Neuronal stem cell (in vitro differentiated cells): Measurements from ENCODE around the gene SPAST.

ENCODE experiments used
- DNase-seq: peaks from one replicate; pipeline ENCODE4 v3.0.0-alpha.2; 2013; ENCODE audit warnings: low spot score
- H2AFZ ChIP-seq: one replicate; pipeline ENCODE4 v1.6.1; 2013; ENCODE audit warnings: mild to moderate bottlenecking, low read length, inconsistent platforms
- H2AK5ac ChIP-seq: 2 replicates; pipeline ENCODE4 v1.6.1; 2013; ENCODE audit warnings: low read depth, mild to moderate bottlenecking, inconsistent platforms, low read length, moderate library complexity, mixed read lengths
- H2BK120ac ChIP-seq: 2 replicates; pipeline ENCODE4 v1.6.1; 2013; ENCODE audit warnings: low read depth, mild to moderate bottlenecking, inconsistent platforms, low read length, moderate library complexity, mixed read lengths
- H2BK12ac ChIP-seq: one replicate; pipeline ENCODE4 v1.6.1; 2013; ENCODE audit warnings: low read length, inconsistent platforms
- H2BK15ac ChIP-seq: 2 replicates; pipeline ENCODE4 v1.6.1; 2013; ENCODE audit warnings: mild to moderate bottlenecking, low read length, inconsistent platforms, mixed read lengths
- H2BK5ac ChIP-seq: one replicate; pipeline ENCODE4 v1.6.1; 2013; ENCODE audit warnings: inconsistent platforms, mild to moderate bottlenecking, low read length, moderate library complexity
- H3K14ac ChIP-seq: one replicate; pipeline ENCODE4 v1.6.1; 2013; ENCODE audit warnings: low read length, inconsistent platforms
- H3K18ac ChIP-seq: 2 replicates; pipeline ENCODE4 v1.6.1; 2013; ENCODE audit warnings: low read length, inconsistent platforms
- H3K23ac ChIP-seq: 2 replicates; pipeline ENCODE4 v1.6.1; 2013; ENCODE audit warnings: low read depth, mild to moderate bottlenecking, mixed read lengths, low read length, inconsistent platforms; ENCODE audit not compliant: poor library complexity
- H3K27ac ChIP-seq: replicated peaks from 3 replicates; pipeline ENCODE4 v1.5.1; 2013; ENCODE audit warnings: low read length, inconsistent platforms
- H3K27me3 ChIP-seq, 3 experiments: 2 replicates each; pipeline ENCODE4 v1.6.1; 2013; ENCODE audit warnings: low read length in 3 of 3, mild to moderate bottlenecking in 2 of 3, inconsistent platforms in 1 of 3, low read depth in 1 of 3, mixed read lengths in 1 of 3, moderate library complexity in 1 of 3; ENCODE audit not compliant: control insufficient read depth in 3 of 3, insufficient read depth in 3 of 3
- H3K36me3 ChIP-seq, 2 donors: replicated peaks in 1 of 2; 2 replicates each; pipeline ENCODE4 v1.6.1; 2013; ENCODE audit warnings: low read length in 2 of 2; ENCODE audit not compliant: control insufficient read depth in 2 of 2, insufficient read depth in 2 of 2
- H3K4ac ChIP-seq: 2 replicates; pipeline ENCODE4 v1.6.1; 2013; ENCODE audit warnings: inconsistent platforms, mild to moderate bottlenecking, low read length, moderate library complexity
- H3K4me1 ChIP-seq, 2 donors: 1 replicate in 1 of 2; 2 replicates in 1 of 2; pipeline ENCODE4 v1.6.1; 2013; ENCODE audit warnings: low read length in 2 of 2, low read depth in 1 of 2; ENCODE audit not compliant: control insufficient read depth in 2 of 2, insufficient read depth in 1 of 2
- H3K4me2 ChIP-seq: one replicate; pipeline ENCODE4 v1.6.1; 2013; ENCODE audit warnings: mild to moderate bottlenecking, low read length, inconsistent platforms; ENCODE audit not compliant: insufficient read depth, poor library complexity, severe bottlenecking
- H3K4me3 ChIP-seq, 2 donors: 2 replicates each; pipeline ENCODE4 v1.5.1; 2013; ENCODE audit warnings: low read length in 2 of 2, mild to moderate bottlenecking in 2 of 2, inconsistent platforms in 1 of 2, moderate library complexity in 1 of 2
- H3K79me1 ChIP-seq: one replicate; pipeline ENCODE4 v1.6.1; 2013; ENCODE audit warnings: low read depth, mild to moderate bottlenecking, inconsistent platforms, low read length, moderate library complexity
- H3K9ac ChIP-seq: one replicate; pipeline ENCODE4 v1.6.1; 2013; ENCODE audit warnings: mild to moderate bottlenecking, low read depth, low read length, inconsistent platforms; ENCODE audit not compliant: poor library complexity
- H3K9me3 ChIP-seq, 2 donors: replicated peaks in 1 of 2; 2 replicates each; pipeline versions ENCODE3 to v1.6.1; 2013; ENCODE audit warnings: low read length in 2 of 2, mild to moderate bottlenecking in 2 of 2, inconsistent platforms in 1 of 2, low read depth in 1 of 2, mixed read lengths in 1 of 2, moderate library complexity in 1 of 2; ENCODE audit not compliant: control insufficient read depth in 2 of 2, insufficient read depth in 1 of 2
- H4K8ac ChIP-seq: one replicate; pipeline ENCODE4 v1.6.1; 2013; ENCODE audit warnings: low read depth, mild to moderate bottlenecking, inconsistent platforms, low read length, moderate library complexity
- H4K91ac ChIP-seq: one replicate; pipeline ENCODE4 v1.6.1; 2013; ENCODE audit warnings: low read length, low read depth, mild to moderate bottlenecking, inconsistent platforms; ENCODE audit not compliant: poor library complexity
- WGBS, 2 donors: extraction: QIAGEN DNeasy Blood & Tissue Kit; methylation state at CpG; one replicate each; pipeline ENCODE4 v1.1.7; 2013; ENCODE audit warnings: missing lambda C conversion rate in 2 of 2, mixed read lengths in 1 of 2; ENCODE audit not compliant: insufficient read length in 2 of 2, insufficient replicate concordance in 1 of 2; ENCODE audit errors: extremely low coverage in 2 of 2; 5-methylcytosine and 5-hydroxymethylcytosine counted together

The SPAST gene

GRCh38 chr2:32124660-32125059 lies 61.3 kb downstream of the SPAST start:
- Histone ChIP-seq H4K8ac (no peak overlapping the region), H3K4me3 (no peak overlapping the region), H3K9ac (no peak overlapping the region), H4K91ac (no peak overlapping the region), H3K27ac (no peak overlapping the region), H3K4ac (no peak overlapping the region), H2AFZ (no peak overlapping the region), H2BK15ac (no peak overlapping the region), H3K9me3 (no peaks in the 10 kb centered on the region), H3K4me2 (no peak overlapping the region), H2BK120ac (no peak overlapping the region), H3K27me3 (no peaks in the 10 kb centered on the region), H3K18ac (no peak overlapping the region), H2BK5ac (no peak overlapping the region), H2AK5ac (no peak overlapping the region), H2BK12ac (no peak overlapping the region), H3K79me1 (no peaks in the 10 kb centered on the region), H3K14ac (no peak overlapping the region), H3K23ac (no peak overlapping the region), H3K36me3 (peaks cover 2 to 56% of the 10 kb centered on the region in 2 donors), H3K4me1 (no peaks in the 10 kb centered on the region)
- no peak for DNase-seq

GRCh38 chr2:32128636-32129035 lies 65.3 kb downstream of the SPAST start:
- no peaks in the 10 kb centered on the region for H3K27me3 ChIP-seq
- H3K4me2 ChIP-seq, result no peak overlapping the region
- no peak overlapping the region for H3K4me3 ChIP-seq
- no peak overlapping the region for H4K8ac ChIP-seq
- no peak overlapping the region for H2BK5ac ChIP-seq
- H2AK5ac ChIP-seq, result no peak overlapping the region
- WGBS, 2 donors, result no CpG with 5 or more reads among the region's 1 CpG
- H3K27ac ChIP-seq, result no peak overlapping the region
- no peak overlapping the region for H4K91ac ChIP-seq
- no peak overlapping the region for H3K9ac ChIP-seq
- no peak overlapping the region for H3K4ac ChIP-seq
- no peaks in the 10 kb centered on the region for H3K9me3 ChIP-seq
- no peak overlapping the region for H2BK120ac ChIP-seq
- no peak for DNase-seq
- no peak overlapping the region for H3K14ac ChIP-seq
- no peak overlapping the region for H3K18ac ChIP-seq
- no peak overlapping the region for H2BK15ac ChIP-seq
- H2BK12ac ChIP-seq, result no peak overlapping the region
- H3K36me3 ChIP-seq, result peaks cover 5 to 60% of the 10 kb centered on the region in 2 donors
- H3K23ac ChIP-seq, result no peak overlapping the region
- no peak overlapping the region for H2AFZ ChIP-seq
- H3K4me1 ChIP-seq, result no peaks in the 10 kb centered on the region
- peaks cover 1% of the 10 kb centered on the region for H3K79me1 ChIP-seq

GRCh38 chr2:32129086-32129485 lies 65.7 kb downstream of the SPAST start:
- no peak overlapping the region for H3K27ac ChIP-seq
- H2BK12ac ChIP-seq, result no peak overlapping the region
- no peak overlapping the region for H2AFZ ChIP-seq
- H3K36me3 ChIP-seq, result peaks cover 5 to 59% of the 10 kb centered on the region in 2 donors
- H2BK5ac ChIP-seq, result no peak overlapping the region
- H2BK120ac ChIP-seq, result no peak overlapping the region
- no peak for DNase-seq
- H3K9me3 ChIP-seq, result no peaks in the 10 kb centered on the region
- H3K27me3 ChIP-seq, result no peaks in the 10 kb centered on the region
- H3K23ac ChIP-seq, result no peak overlapping the region
- H3K4me2 ChIP-seq, result no peak overlapping the region
- H3K18ac ChIP-seq, result no peak overlapping the region
- no peak overlapping the region for H4K91ac ChIP-seq
- no peaks in the 10 kb centered on the region for H3K4me1 ChIP-seq
- H3K79me1 ChIP-seq, result peaks cover 1% of the 10 kb centered on the region
- no peak overlapping the region for H2BK15ac ChIP-seq
- no peak overlapping the region for H2AK5ac ChIP-seq
- H4K8ac ChIP-seq, result no peak overlapping the region
- H3K9ac ChIP-seq, result no peak overlapping the region
- WGBS, 2 donors, result no CpG with 5 or more reads among the region's 2 CpGs
- no peak overlapping the region for H3K14ac ChIP-seq
- no peak overlapping the region for H3K4ac ChIP-seq
- no peak overlapping the region for H3K4me3 ChIP-seq

- no peaks in the 10 kb centered on the region for H3K4me1 ChIP-seq
- H3K9ac ChIP-seq, result no peak overlapping the region
- H4K8ac ChIP-seq, result no peak overlapping the region
- H2BK15ac ChIP-seq, result no peak overlapping the region
- no peak overlapping the region for H2BK5ac ChIP-seq
- no peak overlapping the region for H3K18ac ChIP-seq
- H3K9me3 ChIP-seq, result no peaks in the 10 kb centered on the region
- H2BK120ac ChIP-seq, result no peak overlapping the region
- H3K4ac ChIP-seq, result no peak overlapping the region
- H3K27me3 ChIP-seq, result no peaks in the 10 kb centered on the region
- DNase-seq, result no peak
- H3K4me2 ChIP-seq, result no peak overlapping the region
- no CpG with 5 or more reads among the region's 8 CpGs for WGBS, 2 donors
- no peak overlapping the region for H3K23ac ChIP-seq
- no peak overlapping the region for H3K14ac ChIP-seq
- H2AFZ ChIP-seq, result no peak overlapping the region
- peaks cover 2 to 45% of the 10 kb centered on the region in 2 donors for H3K36me3 ChIP-seq
- peaks cover 1% of the 10 kb centered on the region for H3K79me1 ChIP-seq
- no peak overlapping the region for H4K91ac ChIP-seq
- H3K4me3 ChIP-seq, result no peak overlapping the region
- no peak overlapping the region for H3K27ac ChIP-seq
- no peak overlapping the region for H2BK12ac ChIP-seq
- H2AK5ac ChIP-seq, result no peak overlapping the region
Observed at GRCh38 chr2:32135409-32135808, 72.1 kb downstream of the SPAST start.
